Cerebellar nuclear complex (tissue), 1 donor: ENCODE data around the gene ARMC12.

Experiments
- DNase-seq, 2 experiments: peaks; one replicate each; lab custom pipeline; 2025; lab: John Stamatoyannopoulos, UW

ARMC12 gene

DNA sequence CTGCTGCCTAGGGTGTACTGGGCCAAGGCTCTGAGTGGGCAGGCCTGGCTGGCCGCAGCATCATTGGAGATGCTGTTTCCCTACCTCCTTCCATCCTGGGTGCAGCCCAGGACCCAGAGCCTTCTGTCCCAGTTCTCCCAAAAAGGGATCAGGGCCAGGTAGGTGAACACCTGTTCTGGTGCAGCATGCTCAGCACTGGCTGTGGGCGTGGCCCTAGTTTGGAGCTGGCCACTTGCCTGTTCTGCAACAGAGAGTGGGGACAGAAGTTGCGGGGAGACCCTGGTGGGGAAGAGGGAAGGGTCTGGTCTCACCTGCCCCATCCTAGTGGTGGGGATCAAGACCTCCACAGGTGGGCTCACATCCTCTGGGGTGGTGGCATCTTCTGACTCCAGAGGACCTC, 1.4 kb upstream of the ARMC12 start:
- no peak for DNase-seq

DNA sequence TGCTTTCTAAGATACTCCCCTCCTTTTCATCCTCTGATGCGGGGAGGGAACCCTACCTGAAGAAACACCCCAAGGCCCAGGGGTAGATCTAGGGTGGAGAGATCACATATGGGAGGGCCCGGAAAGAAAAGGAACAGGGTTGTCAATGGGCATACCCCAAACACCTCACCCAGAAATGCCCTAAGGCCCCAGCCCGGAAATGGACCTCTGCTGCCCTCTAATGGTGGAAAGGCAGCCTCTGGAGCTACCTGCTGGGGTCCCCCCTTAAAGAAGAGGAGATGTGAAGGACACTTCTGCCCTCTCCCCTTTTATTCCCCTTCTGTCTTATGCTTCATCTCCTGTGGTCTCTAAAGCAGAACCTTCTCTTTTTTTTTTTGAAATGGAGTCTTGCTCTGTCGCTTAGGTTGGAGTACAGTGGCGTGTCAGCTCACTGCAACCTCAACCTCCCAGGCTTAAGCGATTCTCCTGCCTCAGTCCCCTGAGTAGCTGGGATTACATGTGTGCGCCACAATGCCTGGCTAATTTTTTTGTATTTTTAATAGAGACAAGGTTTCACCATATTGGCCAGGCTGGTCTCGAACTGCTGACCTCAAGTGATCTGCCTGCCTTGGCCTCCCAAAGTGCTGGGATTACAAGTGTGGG, 458 bp upstream of the ARMC12 start:
- DNase-seq, result no peak

DNA sequence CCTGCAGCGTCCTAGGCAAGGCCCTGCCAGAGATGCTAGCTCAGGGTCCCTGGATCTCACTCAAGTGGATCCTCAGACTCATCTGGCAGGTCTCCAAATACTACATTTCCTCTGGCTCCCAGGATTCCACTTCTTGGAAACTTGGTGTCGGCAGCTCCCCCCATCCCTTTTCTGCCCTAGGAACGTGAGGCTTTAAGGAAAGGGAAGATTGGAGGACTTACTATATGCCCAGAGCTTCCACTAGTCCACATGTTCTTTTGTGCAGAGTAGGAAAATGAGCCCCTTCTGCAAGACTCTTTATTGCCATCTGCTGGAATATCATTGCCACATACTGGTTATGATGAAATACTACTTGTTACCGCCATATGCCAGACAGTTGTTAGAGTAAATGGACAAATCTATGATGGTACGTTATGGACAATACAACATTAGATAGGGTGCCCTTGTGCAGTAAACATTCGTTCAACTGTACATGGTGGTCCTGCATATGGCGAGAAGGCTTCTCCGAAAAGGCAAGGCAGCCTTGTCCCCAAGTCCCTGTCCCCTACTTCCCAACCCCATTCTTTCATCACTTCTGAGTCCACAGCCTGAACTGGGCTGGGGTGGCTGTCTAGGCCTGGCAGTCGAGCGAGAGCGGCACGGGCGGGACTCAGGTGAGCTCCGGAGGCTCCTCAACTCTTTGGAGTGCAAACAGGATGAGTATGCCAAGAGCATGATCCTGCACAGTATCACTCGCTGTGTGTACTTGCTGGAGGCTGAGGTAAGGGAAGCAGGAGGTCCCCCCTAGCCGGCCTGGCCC, 780 bp downstream of the ARMC12 start:
- no peak for DNase-seq

DNA sequence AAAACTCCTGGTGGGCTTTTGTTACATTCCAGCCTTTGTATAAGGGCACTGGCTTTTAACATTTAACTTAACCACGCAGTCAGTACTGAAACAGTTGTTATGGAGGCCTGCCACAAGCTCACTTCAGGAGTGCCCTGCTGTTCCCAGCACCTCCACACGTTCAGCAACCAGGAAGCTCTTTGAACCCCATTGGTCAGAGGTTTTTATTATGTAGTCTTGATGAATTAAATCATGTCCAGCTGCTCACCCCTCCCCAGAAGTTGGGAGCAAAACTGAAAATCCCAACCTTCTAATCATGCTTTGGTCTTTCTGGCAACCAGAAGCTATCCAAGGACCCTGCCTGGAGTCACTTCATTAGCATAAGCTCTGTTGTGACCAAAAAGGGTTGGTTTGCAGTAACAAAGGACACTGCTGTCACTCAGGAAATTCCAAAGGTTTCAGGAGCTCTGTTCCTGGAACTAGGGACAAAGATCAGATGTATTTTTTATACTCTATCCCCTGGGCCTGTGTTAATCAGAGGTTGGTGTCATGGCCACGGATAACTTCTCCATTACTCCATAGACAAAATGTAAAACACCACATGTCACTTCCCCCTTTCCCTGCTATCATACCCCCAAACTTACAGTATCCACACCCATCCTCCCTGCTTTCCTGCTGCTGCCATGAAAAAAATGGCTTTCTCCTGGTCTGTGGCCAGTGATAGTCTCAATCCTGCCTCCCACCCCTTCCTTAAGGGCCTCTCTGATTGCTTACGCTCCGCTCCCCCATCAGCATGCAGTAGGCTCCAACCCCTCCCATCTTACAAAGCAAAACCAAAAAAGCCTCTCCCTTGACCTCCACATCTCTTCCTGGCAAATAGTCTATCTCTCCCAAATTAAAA, 3.1 kb downstream of the ARMC12 start:
- no peak for DNase-seq

DNA sequence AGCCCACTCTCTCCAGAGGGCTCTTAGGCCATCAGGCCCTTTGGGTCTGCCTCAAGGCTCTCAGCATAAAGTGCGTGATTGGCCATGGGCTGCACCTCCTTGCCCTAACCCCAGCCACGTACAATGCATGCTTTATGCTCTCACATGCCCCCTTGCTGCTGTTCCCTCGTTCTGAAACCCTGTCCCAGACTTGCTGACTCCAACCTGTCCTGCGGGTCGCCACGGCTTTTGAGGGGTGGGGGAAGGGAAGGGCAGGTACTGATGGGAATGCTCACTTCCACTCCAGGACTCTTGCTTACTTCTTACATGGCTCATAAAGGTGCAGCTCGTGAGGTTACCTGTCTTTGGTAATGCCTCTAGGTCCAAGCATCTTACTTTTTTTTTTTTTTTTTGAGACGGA, 6.0 kb downstream of the ARMC12 start:
- DNase-seq, result no peak

DNA sequence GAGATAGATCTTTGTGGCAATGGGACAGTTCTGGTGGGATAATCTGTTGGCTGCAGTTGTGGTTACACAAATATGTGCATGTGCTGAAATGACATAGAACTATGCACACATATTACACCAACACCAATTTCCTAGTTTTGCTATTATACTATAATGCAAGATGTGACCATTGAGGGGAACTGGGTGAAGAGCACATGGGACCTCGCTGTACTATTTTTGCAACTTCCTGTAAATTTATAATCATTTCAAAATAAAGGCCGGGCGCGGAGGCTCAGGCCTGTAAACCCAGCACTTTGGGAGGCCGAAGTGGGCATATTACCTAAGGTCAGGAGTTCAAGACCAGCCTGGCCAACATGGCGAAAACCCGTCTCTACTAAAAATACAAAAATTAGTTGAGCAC, 8.7 kb downstream of the ARMC12 start:
- no peak for DNase-seq

DNA sequence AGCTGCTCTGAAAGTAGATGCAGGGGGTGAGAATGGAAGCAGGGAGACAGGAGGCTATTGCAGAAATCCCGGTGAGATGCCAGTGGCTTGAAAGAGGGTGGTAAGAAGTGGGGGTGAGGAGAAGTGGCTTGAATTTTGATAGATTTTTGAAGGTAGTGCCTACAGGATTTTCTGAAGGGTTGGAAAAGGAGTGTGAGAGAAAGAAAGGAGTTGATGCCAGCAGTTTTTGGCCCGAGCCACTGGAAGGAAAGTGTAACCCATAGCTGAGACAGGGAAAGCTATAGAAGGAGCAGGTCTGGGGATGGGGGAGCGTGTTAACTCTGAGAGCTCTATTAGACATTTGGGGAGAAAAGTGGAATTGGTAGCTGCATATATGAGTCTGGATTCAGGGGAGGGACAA, 9.7 kb downstream of the ARMC12 start:
- no peak for DNase-seq

DNA sequence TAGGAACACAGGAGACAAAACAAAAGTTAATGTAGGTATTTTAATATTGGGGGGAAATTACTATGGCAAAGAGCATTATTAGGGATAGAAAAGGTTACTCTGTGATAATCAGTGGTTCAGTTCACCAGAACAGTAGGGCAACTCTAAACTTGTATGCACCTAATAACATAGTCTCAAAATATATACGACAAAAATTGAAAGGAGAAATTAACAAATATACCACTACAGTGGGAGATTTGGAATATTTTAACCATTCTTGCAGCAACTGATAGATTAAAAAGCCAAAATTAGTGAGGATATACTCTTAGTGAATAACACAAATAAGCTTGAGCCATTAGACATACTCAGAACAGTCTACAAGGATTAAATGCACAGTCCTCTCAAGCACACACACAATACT, 11.0 kb downstream of the ARMC12 start:
- no peak for DNase-seq

DNA sequence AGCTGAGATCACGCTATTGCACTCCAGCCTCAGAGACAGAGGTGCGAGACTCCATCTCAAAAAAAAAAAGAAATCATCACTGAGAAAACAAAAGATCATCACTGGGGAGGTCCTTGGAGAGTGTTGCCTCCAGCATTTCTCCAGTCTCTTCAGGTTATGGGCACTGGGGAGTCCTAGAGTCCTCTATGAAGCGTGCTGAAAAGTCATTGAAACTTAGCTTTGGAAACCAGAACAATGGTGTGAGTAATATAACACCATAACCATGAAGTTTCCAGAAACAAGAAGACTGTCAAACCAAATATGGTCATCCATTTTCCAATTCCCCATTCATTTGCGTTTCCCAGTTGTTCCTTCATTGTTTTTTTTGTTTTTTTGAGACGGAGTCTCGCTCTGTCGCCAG, 13.7 kb downstream of the ARMC12 start:
- DNase-seq, result no peak

DNA sequence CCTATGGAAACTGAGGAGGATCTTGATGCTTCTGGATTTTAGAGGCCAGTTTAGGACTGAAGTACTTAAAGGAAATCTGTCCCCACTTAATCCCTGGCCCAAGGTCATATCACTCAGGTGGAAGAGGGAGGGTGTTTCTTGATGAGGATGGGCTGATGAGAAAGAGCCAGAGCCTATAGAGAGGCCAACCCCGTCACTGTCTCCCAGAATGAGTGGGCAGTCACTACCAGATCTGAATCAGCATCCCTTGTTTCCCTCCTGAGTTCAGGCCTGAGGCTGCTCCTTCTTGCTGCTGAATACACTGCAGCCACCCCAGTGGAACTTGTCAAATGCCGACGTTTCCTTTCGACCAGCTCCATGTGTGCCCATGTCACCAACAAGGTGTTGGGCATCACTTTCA, 14.8 kb downstream of the ARMC12 start:
- DNase-seq, result no peak

DNA sequence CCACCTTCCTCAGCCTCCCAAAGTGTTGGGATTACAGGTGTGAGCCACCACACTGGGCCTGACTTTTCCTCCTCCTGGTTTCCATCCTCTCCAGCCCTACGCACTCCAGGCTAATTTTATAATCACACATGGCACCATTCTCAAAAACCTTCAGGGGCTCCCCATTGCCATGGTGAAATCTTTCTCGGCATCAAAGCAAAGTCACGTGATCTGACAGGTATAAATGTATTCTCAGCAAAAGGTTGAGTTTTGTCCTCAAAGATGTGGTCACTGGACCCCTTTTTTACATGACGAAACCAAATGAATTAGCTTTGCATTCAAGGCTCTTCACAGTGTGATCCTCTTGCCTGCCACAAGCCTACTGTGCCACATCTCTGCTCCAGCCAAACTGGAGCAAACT, 15.5 kb downstream of the ARMC12 start:
- DNase-seq, result no peak

DNA sequence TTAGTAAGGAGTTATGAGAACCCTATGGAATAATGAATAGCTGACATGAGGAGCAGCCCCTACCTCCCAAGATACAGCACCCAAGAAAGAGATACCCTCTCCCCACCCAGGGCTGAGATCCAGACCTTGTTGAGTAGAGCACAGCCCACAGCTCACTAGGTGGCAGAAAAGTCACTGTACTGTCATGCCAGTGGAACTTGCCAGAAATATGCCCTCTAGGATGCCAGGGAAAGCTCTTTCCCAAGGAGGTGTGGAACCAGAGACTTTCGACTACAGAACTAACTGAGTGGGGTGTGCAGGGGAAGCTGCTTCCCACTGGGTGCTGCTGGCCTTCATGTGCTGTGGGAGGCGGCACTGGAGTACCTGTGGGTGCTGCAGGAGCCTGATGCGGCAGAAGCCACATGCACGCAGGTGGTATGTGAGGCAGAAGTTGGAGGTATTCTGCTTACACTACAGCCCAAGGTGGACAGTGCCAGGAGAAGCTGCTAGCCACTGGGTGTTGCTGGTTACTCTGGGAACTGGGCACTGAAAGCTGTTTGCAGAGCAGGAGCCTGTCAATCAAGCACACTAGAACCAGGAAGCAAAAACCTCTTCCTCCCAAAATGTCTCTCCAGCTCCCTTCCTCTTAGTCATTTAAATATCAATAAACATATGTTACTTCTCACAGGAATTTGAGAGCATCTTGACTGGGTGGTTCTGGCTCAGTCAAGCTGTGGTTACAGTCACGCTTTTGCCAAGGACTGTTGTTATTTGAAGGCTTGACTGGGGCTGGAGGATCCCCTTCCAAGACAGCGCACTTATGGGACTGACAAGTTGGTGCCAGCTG, 17.8 kb downstream of the ARMC12 start:
- DNase-seq, result no peak

DNA sequence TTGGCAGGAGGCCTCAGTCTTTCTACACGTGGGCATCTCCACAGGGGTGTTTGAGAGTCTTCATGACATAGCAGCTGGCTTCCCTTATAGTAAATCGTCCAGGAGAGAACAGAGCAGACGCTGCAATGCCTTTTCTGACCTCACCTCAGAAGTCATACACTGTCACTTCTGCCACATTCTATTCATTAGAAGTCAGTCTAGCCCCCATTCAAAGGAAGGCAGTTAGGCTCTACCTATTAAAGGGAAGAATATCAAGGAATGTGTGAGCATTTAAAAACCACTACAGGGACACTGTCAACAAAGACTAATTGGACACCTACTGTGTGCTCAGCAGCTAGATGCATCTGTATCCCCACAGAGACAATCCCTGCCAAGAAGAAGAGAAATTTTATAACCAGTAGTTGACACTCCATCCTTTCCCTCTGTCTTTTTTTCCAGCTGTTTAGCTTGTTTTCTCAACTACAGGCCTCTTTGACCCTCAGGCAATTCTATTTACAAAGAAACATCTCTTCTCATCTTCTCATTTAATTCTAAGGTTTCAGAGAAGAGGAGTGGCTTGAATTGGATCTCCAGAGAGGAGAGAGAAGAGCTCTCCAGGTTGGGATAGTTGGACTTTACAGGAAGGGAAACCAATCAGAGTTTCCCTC, 18.6 kb downstream of the ARMC12 start:
- DNase-seq, result no peak

DNA sequence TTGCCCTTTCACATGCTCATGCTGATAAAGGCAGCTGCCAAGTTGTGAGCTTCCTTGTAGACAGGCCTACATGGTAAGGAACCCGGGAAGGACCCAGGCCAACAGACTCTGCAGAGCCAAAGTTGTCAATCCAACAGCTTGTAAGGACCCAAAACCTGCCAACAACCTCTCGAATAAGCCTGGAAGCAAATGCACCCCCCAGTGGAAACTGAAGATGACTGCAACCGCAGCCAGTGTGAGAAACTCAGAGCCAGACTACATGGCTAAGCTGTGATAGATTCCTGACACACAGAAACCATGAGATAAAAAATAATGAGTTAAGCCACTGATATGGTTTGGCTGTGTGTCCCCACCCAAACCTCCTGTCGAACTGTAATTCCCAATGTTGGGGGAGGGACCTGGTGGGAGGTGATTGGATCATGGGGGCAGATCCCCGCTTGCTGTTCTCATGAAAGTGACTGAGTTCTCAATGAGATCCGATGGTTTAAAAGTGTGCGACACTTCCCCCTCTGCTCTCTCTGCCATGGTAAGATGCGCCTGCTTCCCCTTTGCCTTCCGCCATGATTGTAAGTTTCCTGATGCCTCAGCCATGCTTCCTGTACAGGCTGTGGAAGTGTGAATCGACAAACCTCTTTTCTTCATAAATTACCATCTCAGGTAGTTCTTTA, 20.8 kb downstream of the ARMC12 start:
- no peak for DNase-seq

DNA sequence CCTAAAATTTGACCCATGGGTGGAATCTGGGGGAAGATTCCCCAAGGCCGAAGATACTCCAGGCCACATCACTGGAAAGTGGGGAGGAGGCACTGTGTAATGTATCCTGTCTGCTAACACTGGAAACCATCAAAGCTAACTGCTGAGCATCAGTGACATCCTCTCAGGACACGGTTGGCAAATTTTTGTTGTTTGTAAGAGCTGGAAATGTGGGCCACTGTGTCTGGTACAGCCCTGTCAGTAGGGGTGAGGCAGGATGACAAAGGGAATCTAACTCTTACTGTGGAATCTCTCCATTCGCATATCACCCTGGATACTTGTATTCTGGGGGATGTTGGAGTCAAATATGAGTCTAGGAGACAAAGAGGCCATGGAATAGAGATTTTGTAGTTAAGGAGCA, 22.6 kb downstream of the ARMC12 start:
- DNase-seq, result no peak

DNA sequence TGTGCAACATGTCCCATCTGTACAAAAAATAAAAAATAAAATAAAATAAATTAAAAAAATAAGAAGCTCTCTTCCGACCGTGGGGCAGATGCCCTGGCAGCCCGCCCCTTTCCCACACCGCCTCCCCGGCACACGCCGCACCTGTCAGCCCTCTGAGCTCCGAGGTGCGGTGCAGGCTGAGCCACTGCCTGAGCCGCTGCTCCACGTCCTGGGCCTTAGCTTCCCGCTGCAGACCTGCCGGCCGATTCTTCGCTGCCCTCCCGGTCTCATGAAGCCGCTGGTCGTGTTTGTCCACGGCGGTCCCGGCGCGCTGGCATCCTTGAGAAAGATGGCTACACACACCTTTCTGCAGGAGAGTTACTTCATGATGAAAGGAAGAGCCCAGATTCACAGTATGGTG, 28.9 kb downstream of the ARMC12 start:
- no peak for DNase-seq

DNA sequence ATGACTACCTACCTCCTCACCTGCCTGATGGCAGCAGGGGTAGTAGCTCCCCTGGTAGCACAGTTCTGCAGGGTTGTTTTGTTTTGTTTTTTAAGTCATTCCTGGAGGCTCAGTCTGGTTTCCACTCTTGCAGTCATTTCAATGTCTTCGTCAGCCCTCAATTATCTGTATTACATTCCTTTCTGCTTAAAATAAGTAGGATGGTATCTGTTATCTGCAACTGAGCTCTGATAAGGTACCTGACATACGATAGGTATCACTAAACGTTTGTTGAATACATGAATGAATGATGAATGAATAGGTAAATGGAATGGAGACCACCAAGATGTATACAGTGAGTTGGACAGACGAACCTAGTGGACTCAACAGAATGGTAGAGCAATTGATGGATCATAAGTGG, 32.4 kb downstream of the ARMC12 start:
- no peak for DNase-seq

DNA sequence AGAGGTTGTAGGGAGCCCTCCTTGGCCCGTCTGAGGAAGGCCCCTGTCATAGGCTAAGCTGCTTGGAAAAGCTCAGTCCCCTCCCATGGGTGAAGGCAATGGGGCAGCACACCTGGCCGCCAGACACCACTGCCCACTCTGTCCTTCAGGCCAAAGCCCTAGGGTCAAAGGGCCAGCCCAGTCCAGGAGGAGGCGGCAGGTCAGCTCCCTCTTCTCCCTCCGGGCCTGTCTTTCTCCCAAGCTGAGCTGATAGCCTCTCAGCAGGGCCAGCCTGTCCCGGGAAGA, 34.5 kb downstream of the ARMC12 start:
- no peak for DNase-seq

DNA sequence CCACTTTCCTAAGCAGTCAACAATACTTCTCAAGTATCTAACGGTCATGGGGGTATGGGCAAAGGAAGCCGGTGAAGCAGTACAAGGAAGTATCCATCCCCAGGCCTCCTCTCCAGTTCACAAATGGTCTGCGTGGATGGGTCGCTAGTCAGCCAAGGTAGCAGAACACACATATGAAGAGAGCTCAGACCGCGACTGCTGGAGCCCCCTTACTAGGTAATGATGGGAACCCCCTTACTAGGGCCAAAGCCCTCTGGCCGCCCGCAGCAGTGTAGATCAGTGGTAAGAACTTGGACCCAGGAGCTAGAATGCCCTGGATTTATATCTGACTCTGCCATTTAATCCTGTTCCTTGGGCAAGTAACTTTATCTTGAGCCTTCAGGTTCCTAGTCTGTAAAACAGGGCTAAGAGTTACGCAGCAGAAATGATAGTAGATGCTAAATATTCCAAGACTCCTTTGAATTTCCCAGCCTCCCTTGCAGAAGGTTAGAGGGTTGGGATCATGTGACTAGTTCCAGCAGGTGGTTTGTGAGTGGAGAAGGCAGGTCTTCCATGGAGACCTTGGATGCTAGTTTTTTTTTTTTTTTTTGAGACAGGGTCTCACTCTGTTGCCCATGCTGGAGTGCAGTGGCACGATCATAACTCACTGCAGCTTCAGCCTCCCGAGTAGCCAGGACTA, 37.4 kb downstream of the ARMC12 start:
- DNase-seq, result no peak

DNA sequence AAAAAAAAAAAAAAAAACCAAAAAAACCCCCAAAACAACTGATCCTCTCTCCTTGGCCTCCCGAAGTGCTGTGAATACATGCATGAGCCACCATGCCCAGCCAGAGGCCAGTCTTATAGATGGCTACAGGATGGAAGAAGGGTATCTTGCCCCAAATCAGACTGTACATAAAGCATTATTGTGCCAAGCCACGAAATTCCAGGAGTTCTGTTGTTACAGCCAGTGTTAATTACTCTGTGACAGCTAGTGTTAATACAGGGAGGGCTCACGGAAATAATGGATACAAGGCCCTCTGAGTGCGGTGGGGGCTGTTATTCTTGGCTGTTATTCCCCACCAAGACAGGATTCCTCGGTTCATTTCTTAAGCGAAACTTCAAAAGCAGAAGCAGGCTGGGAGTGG, 38.2 kb downstream of the ARMC12 start:
- no peak for DNase-seq
